Stomach (tissue), 9 donors: ENCODE results near the gene PKMYT1. TPM values are rescaled to one million over a fixed set of nuclear protein-coding genes. Genes with fewer than 3 reads are reported as not detected.
A peak's percentile ranks its signal among the peaks of the same experiment; 100 is the strongest.

Source experiments
- DNase-seq, 2 donors: peaks; one replicate each; pipeline versions ENCODE4 v3.0.0 to v3.0.0-alpha.2; 2013 to 2019
- H3K27ac ChIP-seq, 5 donors: fragments of 200-600 bp in 4 of 5; sonication (generic) in 4 of 5; one replicate each; pipeline ENCODE4 v1.5.1; 2013 to 2019; ENCODE audit warnings: mild to moderate bottlenecking in 1 of 5, moderate library complexity in 1 of 5
- H3K27me3 ChIP-seq, 3 donors: fragments of 200-600 bp; sonication (generic); one replicate each; pipeline ENCODE4 v1.5.1; 2017 to 2019; ENCODE audit warnings: mixed run types in 1 of 3
- H3K36me3 ChIP-seq, 4 donors: fragments of 200-600 bp; sonication (generic); 1 replicate in 3 of 4; 2 replicates in 1 of 4; pipeline ENCODE4 v1.5.1; 2016 to 2019
- H3K4me1 ChIP-seq, 4 donors: fragments of 200-600 bp; sonication (generic); one replicate each; pipeline ENCODE4 v1.5.1; 2016 to 2019
- H3K4me3 ChIP-seq, 4 donors: fragments of 200-600 bp; sonication (generic) in 3 of 4; one replicate each; pipeline ENCODE4 v1.5.1; 2016 to 2019; ENCODE audit warnings: mild to moderate bottlenecking in 1 of 4
- H3K9me3 ChIP-seq, 4 donors: fragments of 200-600 bp; sonication (generic); one replicate each; pipeline ENCODE4 v1.5.1; 2016 to 2019
- EP300 ChIP-seq: sonication (generic); formaldehyde crosslinking; IDR thresholded peaks from one replicate; pipeline ENCODE4 v1.6.1; 2017; ENCODE audit warnings: antibody characterized with exemption
- POLR2A ChIP-seq, 4 donors: fragments of 450-650 bp; IDR thresholded peaks; one replicate each; pipeline ENCODE4 v1.6.1; 2016; ENCODE audit warnings: antibody characterized with exemption in 4 of 4, control low read depth in 2 of 4, mild to moderate bottlenecking in 1 of 4, moderate library complexity in 1 of 4
- POLR2AphosphoS5 ChIP-seq, 3 donors: sonication (generic); formaldehyde crosslinking; IDR thresholded peaks; one replicate each; pipeline ENCODE4 v1.6.1; 2016; ENCODE audit warnings: antibody characterized with exemption in 3 of 3
- WGBS, 5 donors: extraction: QIAGEN DNeasy Blood & Tissue Kit in 3 of 5; methylation state at CpG; one replicate each; pipeline versions ENCODE4 v1.1.5 to v1.1.7; 2013 to 2018; 5-methylcytosine and 5-hydroxymethylcytosine counted together
- intact Hi-C: fragments of 100-400 bp; cut with DNase I; formaldehyde crosslinking; loops from one replicate; pipeline ENCODE4 v1.15.1; 2023; ENCODE audit warnings: low total_unique reads
- polyA plus RNA-seq, 3 donors: library from polyadenylated mRNA; stranded (reverse); fragments of 200-250 nt; gene quantifications; one replicate each; pipeline ENCODE4 v1.2.3, GENCODE V29; 2013
- total RNA-seq, 5 donors: library from RNA; depleted of rRNA; stranded (reverse); fragments of >200 nt; gene quantifications; one replicate each; pipeline versions ENCODE4 v1.1.0 to v1.2.3, GENCODE V29; 2014 to 2016
- TF ChIP-seq, protein P1 (sequence below), 7 experiments: fragments of 450-650 bp in 4 of 7; fragments of 200-600 bp in 3 of 7; sonication (generic) in 3 of 7; IDR thresholded peaks; one replicate each; pipeline ENCODE4 v1.5.1; 2016 to 2019; ENCODE audit warnings: antibody characterized with exemption in 7 of 7, control low read depth in 2 of 7, mild to moderate bottlenecking in 1 of 7
- donor health status: healthy with polysubstance abuse.
- donor health status: Bipolar disorder and iron deficiency.
- donor health status: healthy.

The PKMYT1 gene
- total and polyA plus RNA-seq, 8 donors: 1.8 to 19.3 (median 9.5) TPM

DNA sequence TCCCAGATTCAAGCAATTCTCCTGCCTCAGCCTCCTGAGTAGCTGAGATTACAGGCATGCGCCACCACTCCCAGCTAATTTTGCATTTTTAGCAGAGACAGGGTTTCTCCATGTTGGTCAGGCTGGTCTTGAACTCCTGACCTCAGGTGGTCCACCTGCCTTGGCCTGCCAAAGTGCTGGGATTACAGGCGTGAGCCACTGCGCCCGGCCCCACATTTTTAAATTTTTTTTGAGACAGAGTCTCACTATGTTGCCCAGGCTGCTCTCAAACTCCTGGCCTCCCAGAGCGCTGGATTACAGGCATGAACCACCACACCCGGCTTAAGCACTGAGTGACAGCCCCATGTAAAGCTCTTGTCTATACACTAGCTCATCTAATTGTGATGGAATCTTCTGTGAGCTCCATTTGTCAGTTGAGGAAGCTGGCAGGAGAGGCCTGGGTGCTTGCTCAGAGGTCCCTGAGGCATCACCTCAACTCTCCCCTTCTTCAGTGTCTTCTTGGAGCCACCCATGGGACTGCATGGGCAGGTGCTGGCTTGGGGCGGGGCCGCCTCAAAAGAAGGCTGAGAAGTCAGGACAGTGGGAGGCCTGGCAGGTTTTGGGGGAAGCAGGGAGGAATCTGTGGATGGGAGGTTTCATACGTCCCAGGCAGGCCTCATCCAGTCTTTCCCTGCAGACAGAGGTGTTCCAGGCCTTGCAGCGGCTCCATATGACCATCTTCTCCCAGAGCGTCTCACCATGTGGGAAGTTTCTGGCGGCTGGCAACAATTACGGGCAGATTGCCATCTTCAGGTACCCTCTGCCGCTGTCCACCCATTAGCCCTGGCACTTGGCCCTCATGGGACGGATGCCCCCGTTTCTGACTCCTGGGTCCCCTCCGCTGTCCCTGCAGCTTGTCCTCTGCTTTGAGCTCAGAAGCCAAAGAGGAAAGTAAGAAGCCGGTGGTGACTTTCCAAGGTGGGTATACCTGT is 45.1 kb upstream of the PKMYT1 start:
- intact Hi-C loops: no loop called here
- Histone ChIP-seq H3K4me1 (peaks cover 44 to 80% (median 73%) of the 10 kb centered on the region in 4 donors), H3K9me3 (no peaks in the 10 kb centered on the region), H3K36me3 (peaks cover 14 to 35% (median 23%) of the 10 kb centered on the region in 4 donors), H3K4me3 (peak overlapping the region in 1 of 4 donors; percentile 70), H3K27ac (no peak overlapping the region), H3K27me3 (peaks cover 1 to 21% (median 12%) of the 10 kb centered on the region in 3 donors)
- no peak for TF ChIP-seq POLR2AphosphoS5 (IDR thresholded peaks at IDR 0.05)
- TF ChIP-seq EP300: no peak
- no peak for TF ChIP-seq POLR2A (IDR thresholded peaks at IDR 0.05)
- TF ChIP-seq, protein P1, sequence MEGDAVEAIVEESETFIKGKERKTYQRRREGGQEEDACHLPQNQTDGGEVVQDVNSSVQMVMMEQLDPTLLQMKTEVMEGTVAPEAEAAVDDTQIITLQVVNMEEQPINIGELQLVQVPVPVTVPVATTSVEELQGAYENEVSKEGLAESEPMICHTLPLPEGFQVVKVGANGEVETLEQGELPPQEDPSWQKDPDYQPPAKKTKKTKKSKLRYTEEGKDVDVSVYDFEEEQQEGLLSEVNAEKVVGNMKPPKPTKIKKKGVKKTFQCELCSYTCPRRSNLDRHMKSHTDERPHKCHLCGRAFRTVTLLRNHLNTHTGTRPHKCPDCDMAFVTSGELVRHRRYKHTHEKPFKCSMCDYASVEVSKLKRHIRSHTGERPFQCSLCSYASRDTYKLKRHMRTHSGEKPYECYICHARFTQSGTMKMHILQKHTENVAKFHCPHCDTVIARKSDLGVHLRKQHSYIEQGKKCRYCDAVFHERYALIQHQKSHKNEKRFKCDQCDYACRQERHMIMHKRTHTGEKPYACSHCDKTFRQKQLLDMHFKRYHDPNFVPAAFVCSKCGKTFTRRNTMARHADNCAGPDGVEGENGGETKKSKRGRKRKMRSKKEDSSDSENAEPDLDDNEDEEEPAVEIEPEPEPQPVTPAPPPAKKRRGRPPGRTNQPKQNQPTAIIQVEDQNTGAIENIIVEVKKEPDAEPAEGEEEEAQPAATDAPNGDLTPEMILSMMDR (IDR thresholded peaks at IDR 0.05): no peak
- 91 to 96% (median 93%) methylated on average over 17 to 18 of the region's 18 CpGs for WGBS, 5 donors
- DNase-seq: no peak

DNA sequence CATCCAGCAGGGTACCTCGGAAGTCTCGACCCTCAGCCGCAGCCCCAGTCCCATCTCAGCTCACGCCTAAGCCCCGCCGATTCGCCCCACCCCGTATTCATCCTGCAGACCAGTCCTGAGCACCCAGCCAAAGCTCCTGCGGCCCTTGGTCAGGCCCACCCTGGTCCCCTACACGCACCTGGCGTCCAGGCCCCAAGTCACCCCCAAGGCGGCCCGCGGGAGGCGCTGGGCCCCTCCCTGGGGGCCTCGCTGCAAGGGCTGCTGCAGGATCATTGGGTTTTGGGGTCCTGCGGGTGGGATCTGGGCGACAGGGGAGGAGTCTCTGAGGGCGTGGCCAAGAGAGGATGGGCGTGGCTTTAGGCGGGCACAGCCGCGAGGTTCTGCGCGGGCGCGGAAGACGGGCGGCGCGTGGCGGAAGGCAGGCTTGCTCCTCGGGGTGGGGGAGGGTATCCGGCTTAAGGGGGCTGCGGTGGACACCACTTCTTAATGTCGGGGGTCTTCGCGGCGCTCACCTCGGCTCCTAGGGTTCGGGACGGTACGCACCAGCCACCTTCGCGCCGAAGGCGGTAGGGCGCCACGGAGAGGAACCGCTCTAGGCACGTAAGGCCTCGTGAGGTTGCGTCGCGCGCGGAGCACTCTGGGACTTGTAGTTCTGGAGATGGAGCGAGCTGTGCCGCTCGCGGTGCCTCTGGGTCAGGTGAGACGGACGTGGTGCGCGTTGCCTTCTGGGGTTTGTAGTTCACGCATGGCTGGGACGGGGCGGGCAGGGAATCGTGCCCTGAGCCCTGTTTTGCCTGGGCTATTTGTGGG is 43.6 kb upstream of the PKMYT1 start, which contains the start of the genes HCFC1R1 and THOC6:
Gene HCFC1R1 (minus strand): TSS at position 274 of the 810 bp plus-strand sequence. CDS start 1 bp downstream, at position 273.
Gene THOC6 (plus strand): TSS at position 367 of the 810 bp plus-strand sequence. CDS start 292 bp downstream, at position 659.
- H3K36me3 ChIP-seq: peaks cover 14 to 24% (median 20%) of the 10 kb centered on the region in 4 donors
- peak; percentile 98 to 99 for DNase-seq
- WGBS, 5 donors: 0 to 2% (median 0%) methylated on average over 33 to 69 of the region's 69 CpGs
- H3K27ac ChIP-seq: peak within 1 kb of the TSS; percentile 89 to 99 (median 98)
- H3K27me3 ChIP-seq: peaks cover 0 to 13% (median 2%) of the 10 kb centered on the region in 3 donors
- H3K4me1 ChIP-seq: peaks cover 48 to 79% (median 76%) of the 10 kb centered on the region in 4 donors
- intact Hi-C loops: no loop called here
- no peaks in the 10 kb centered on the region for H3K9me3 ChIP-seq
- H3K4me3 ChIP-seq: peak within 1 kb of the TSS; percentile 54 to 85 (median 72)
- TF ChIP-seq, protein P1 (IDR thresholded peaks at IDR 0.05): no peak
- TF ChIP-seq POLR2AphosphoS5 (IDR thresholded peaks at IDR 0.05): peak; percentile 80 to 98 (median 87)
- peak in 1 of 4 donors; percentile 53 for TF ChIP-seq POLR2A (IDR thresholded peaks at IDR 0.05)

DNA sequence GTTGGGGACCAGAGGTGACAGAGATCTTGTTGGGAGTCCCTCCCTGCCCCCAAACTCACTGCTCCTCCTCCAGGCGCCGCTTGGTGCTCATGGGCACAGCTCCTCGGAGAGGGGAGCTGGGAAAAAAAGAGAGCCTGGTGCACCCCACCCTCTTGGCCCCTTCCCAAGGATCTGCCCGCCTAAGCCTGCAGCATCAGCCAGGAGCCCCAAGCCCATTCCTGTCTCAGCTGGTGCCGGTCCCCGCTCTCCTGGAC is 43.1 kb upstream of the PKMYT1 start:
- WGBS, 5 donors: 4 to 31% (median 23%) methylated on average over 4 to 6 of the region's 6 CpGs
- peak in 1 of 2 donors; percentile 77 for DNase-seq
- Histone ChIP-seq H3K36me3 (peaks cover 14 to 24% (median 19%) of the 10 kb centered on the region in 4 donors), H3K9me3 (no peaks in the 10 kb centered on the region), H3K4me1 (peaks cover 44 to 79% (median 76%) of the 10 kb centered on the region in 4 donors), H3K4me3 (peak overlapping the region; percentile 54 to 85 (median 72)), H3K27ac (peak overlapping the region; percentile 89 to 99 (median 98)), H3K27me3 (peaks cover 0 to 13% (median 7%) of the 10 kb centered on the region in 3 donors)
- intact Hi-C loops: no loop called here
- no peak for TF ChIP-seq POLR2AphosphoS5 (IDR thresholded peaks at IDR 0.05)

DNA sequence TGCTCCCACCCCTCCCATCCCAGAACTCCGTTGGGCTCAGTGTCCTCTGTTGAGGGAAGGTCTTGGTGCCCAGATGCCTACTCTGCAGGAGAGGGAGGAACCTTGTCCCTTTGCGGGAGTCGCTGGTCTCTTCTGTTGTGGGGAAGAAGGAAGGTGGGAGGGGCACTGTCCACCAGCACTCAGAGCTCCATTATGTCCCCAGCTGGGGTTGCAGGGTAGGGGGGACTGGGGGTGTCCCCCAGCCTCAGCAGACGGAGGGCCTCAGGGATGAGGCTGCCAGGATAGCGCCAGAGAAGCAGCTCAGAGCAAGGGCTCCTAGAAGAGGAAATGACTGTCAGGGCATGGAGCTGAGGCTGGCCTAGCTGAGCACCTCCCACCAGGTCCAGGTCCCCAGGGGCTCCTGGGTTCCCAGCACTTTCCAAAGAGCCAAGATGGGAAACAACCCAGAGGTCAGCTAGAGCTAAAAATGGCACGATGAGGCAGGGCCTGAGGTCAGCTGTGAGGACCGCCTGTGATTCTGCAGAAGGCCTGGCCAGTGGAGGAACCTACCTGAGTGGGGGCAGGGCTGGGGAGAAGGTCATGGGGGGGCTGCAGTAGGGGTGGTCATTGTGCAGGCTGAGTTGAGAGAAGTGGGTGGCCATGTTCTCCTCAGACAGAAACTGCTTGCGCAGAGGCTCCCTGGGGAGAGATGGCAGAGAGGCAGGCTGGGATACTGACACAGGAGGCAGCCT is 42.6 kb upstream of the PKMYT1 start:
- no peak for TF ChIP-seq EP300
- TF ChIP-seq, protein P1 (IDR thresholded peaks at IDR 0.05): no peak
- no peak for TF ChIP-seq POLR2AphosphoS5 (IDR thresholded peaks at IDR 0.05)
- intact Hi-C loops: no loop called here
- 24 to 43% (median 43%) methylated on average over 8 of the region's 8 CpGs for WGBS, 5 donors
- H3K27me3 ChIP-seq: peaks cover 0 to 17% (median 12%) of the 10 kb centered on the region in 3 donors
- peaks cover 39 to 79% (median 76%) of the 10 kb centered on the region in 4 donors for H3K4me1 ChIP-seq
- peaks cover 14 to 24% (median 19%) of the 10 kb centered on the region in 4 donors for H3K36me3 ChIP-seq
- DNase-seq: peak in 1 of 2 donors; percentile 44
- H3K4me3 ChIP-seq: peak overlapping the region; percentile 54 to 85 (median 72)
- H3K9me3 ChIP-seq: no peaks in the 10 kb centered on the region
- H3K27ac ChIP-seq: peak overlapping the region; percentile 89 to 99 (median 98)
